Measurements from ENCODE around the gene ABCA3.

Gene ABCA3

GRCh38 chr16:2297506-2297860, 43.0 kb downstream of the ABCA3 start:
- no peak overlapping the region for H4K5ac ChIP-seq (ENCODE audit: low read length)
- H2AK5ac ChIP-seq (ENCODE audit: low read length), result no peak overlapping the region
- no peaks in the 10 kb centered on the region for H3K36me3 ChIP-seq (ENCODE audit: control insufficient read depth, insufficient read depth, low read length)
- no peak overlapping the region for H2BK5ac ChIP-seq (ENCODE audit: low read length)
- H3K27ac ChIP-seq (ENCODE audit: low read depth, low read length), result no peak overlapping the region
- H3K18ac ChIP-seq (ENCODE audit: low read length), result no peak overlapping the region
- H3K27me3 ChIP-seq (ENCODE audit: insufficient read depth, low read length, poor library complexity), result no peaks in the 10 kb centered on the region
- H2BK120ac ChIP-seq (ENCODE audit: low read depth, low read length), result no peak overlapping the region
- H4K8ac ChIP-seq (ENCODE audit: low read depth, low read length), result no peak overlapping the region
- H2BK15ac ChIP-seq (replicated peaks; ENCODE audit: low read depth), result no peak overlapping the region
- H3K4me2 ChIP-seq (ENCODE audit: low read length), result no peak overlapping the region
- H3K79me2 ChIP-seq (ENCODE audit: control insufficient read depth, insufficient read depth, low read length), result no peaks in the 10 kb centered on the region
- no CpG with 5 or more reads among the region's 22 CpGs for WGBS (ENCODE audit: extremely low coverage, insufficient coverage, low lambda C conversion rate)
- no peaks in the 10 kb centered on the region for H3K79me1 ChIP-seq (ENCODE audit: low read length)
- H3K4ac ChIP-seq (ENCODE audit: low read depth, low read length), result no peak overlapping the region
- no peak overlapping the region for H3K23ac ChIP-seq (ENCODE audit: low read length)
- H3K4me1 ChIP-seq (ENCODE audit: control insufficient read depth, low read depth, low read length), result no peaks in the 10 kb centered on the region
- H3K9ac ChIP-seq (ENCODE audit: low read length), result no peak overlapping the region
- DNase-seq, result no peak
- no peak overlapping the region for H3K56ac ChIP-seq (ENCODE audit: low read length)
- no peak overlapping the region for H3K4me3 ChIP-seq (ENCODE audit: low read length)

- no peak overlapping the region for H3K18ac ChIP-seq (ENCODE audit: low read length)
- H2BK120ac ChIP-seq (ENCODE audit: low read depth, low read length), result no peak overlapping the region
- H4K5ac ChIP-seq (ENCODE audit: low read length), result no peak overlapping the region
- H2BK5ac ChIP-seq (ENCODE audit: low read length), result no peak overlapping the region
- no peak overlapping the region for H3K4me3 ChIP-seq (ENCODE audit: low read length)
- H3K79me2 ChIP-seq (ENCODE audit: control insufficient read depth, insufficient read depth, low read length), result no peaks in the 10 kb centered on the region
- DNase-seq, result peak; percentile 65
- no peak overlapping the region for H3K23ac ChIP-seq (ENCODE audit: low read length)
- no peak overlapping the region for H3K27ac ChIP-seq (ENCODE audit: low read depth, low read length)
- H4K8ac ChIP-seq (ENCODE audit: low read depth, low read length), result no peak overlapping the region
- no peak overlapping the region for H3K56ac ChIP-seq (ENCODE audit: low read length)
- H3K9ac ChIP-seq (ENCODE audit: low read length), result no peak overlapping the region
- no peaks in the 10 kb centered on the region for H3K27me3 ChIP-seq (ENCODE audit: insufficient read depth, low read length, poor library complexity)
- no peak overlapping the region for H3K4me2 ChIP-seq (ENCODE audit: low read length)
- H2BK15ac ChIP-seq (replicated peaks; ENCODE audit: low read depth), result no peak overlapping the region
- H3K79me1 ChIP-seq (ENCODE audit: low read length), result no peaks in the 10 kb centered on the region
- H3K4me1 ChIP-seq (ENCODE audit: control insufficient read depth, low read depth, low read length), result no peaks in the 10 kb centered on the region
- H3K36me3 ChIP-seq (ENCODE audit: control insufficient read depth, insufficient read depth, low read length), result no peaks in the 10 kb centered on the region
- H3K4ac ChIP-seq (ENCODE audit: low read depth, low read length), result no peak overlapping the region
- no peak overlapping the region for H2AK5ac ChIP-seq (ENCODE audit: low read length)
- no CpG with 5 or more reads among the region's 23 CpGs for WGBS (ENCODE audit: extremely low coverage, insufficient coverage, low lambda C conversion rate)
These were observed 43.6 kb downstream of the ABCA3 start for GRCh38 chr16:2296661-2297505.

- Histone ChIP-seq H3K18ac (ENCODE audit: low read length) (no peak overlapping the region), H4K8ac (ENCODE audit: low read depth, low read length) (no peak overlapping the region), H2BK5ac (ENCODE audit: low read length) (no peak overlapping the region), H2AK5ac (ENCODE audit: low read length) (no peak overlapping the region), H2BK15ac (replicated peaks; ENCODE audit: low read depth) (no peak overlapping the region), H3K4me1 (ENCODE audit: control insufficient read depth, low read depth, low read length) (no peaks in the 10 kb centered on the region), H3K4ac (ENCODE audit: low read depth, low read length) (no peak overlapping the region), H3K4me3 (ENCODE audit: low read length) (no peak overlapping the region), H4K5ac (ENCODE audit: low read length) (no peak overlapping the region), H3K79me1 (ENCODE audit: low read length) (no peaks in the 10 kb centered on the region), H2BK120ac (ENCODE audit: low read depth, low read length) (no peak overlapping the region), H3K27ac (ENCODE audit: low read depth, low read length) (no peak overlapping the region), H3K79me2 (ENCODE audit: control insufficient read depth, insufficient read depth, low read length) (no peaks in the 10 kb centered on the region), H3K27me3 (ENCODE audit: insufficient read depth, low read length, poor library complexity) (no peaks in the 10 kb centered on the region), H3K9ac (ENCODE audit: low read length) (no peak overlapping the region), H3K4me2 (ENCODE audit: low read length) (no peak overlapping the region), H3K23ac (ENCODE audit: low read length) (no peak overlapping the region), H3K56ac (ENCODE audit: low read length) (no peak overlapping the region), H3K36me3 (ENCODE audit: control insufficient read depth, insufficient read depth, low read length) (no peaks in the 10 kb centered on the region)
- no CpG with 5 or more reads among the region's 21 CpGs for WGBS (ENCODE audit: extremely low coverage, insufficient coverage, low lambda C conversion rate)
- DNase-seq, result no peak
These were observed 45.3 kb downstream of the ABCA3 start for GRCh38 chr16:2295056-2295798.

- Histone ChIP-seq H2BK120ac (ENCODE audit: low read depth, low read length) (no peak overlapping the region), H3K23ac (ENCODE audit: low read length) (no peak overlapping the region), H3K4me1 (ENCODE audit: control insufficient read depth, low read depth, low read length) (no peaks in the 10 kb centered on the region), H2BK5ac (ENCODE audit: low read length) (no peak overlapping the region), H4K5ac (ENCODE audit: low read length) (no peak overlapping the region), H3K36me3 (ENCODE audit: control insufficient read depth, insufficient read depth, low read length) (no peaks in the 10 kb centered on the region), H3K56ac (ENCODE audit: low read length) (no peak overlapping the region), H4K8ac (ENCODE audit: low read depth, low read length) (no peak overlapping the region), H3K4ac (ENCODE audit: low read depth, low read length) (no peak overlapping the region), H2BK15ac (replicated peaks; ENCODE audit: low read depth) (no peak overlapping the region), H3K4me2 (ENCODE audit: low read length) (no peak overlapping the region), H3K4me3 (ENCODE audit: low read length) (no peak overlapping the region), H3K79me2 (ENCODE audit: control insufficient read depth, insufficient read depth, low read length) (no peaks in the 10 kb centered on the region), H3K18ac (ENCODE audit: low read length) (no peak overlapping the region), H3K27me3 (ENCODE audit: insufficient read depth, low read length, poor library complexity) (no peaks in the 10 kb centered on the region), H3K79me1 (ENCODE audit: low read length) (no peaks in the 10 kb centered on the region), H2AK5ac (ENCODE audit: low read length) (no peak overlapping the region), H3K27ac (ENCODE audit: low read depth, low read length) (no peak overlapping the region), H3K9ac (ENCODE audit: low read length) (no peak overlapping the region)
- DNase-seq, result no peak
- no CpG with 5 or more reads among the region's 9 CpGs for WGBS (ENCODE audit: extremely low coverage, insufficient coverage, low lambda C conversion rate)
These were observed 48.3 kb downstream of the ABCA3 start for GRCh38 chr16:2292221-2292620.

GRCh38 chr16:2289282-2289681, 51.2 kb downstream of the ABCA3 start:
- H3K27me3 ChIP-seq (ENCODE audit: insufficient read depth, low read length, poor library complexity), result no peaks in the 10 kb centered on the region
- H3K18ac ChIP-seq (ENCODE audit: low read length), result no peak overlapping the region
- no peaks in the 10 kb centered on the region for H3K4me1 ChIP-seq (ENCODE audit: control insufficient read depth, low read depth, low read length)
- no peak overlapping the region for H3K56ac ChIP-seq (ENCODE audit: low read length)
- no peak overlapping the region for H4K5ac ChIP-seq (ENCODE audit: low read length)
- H2BK15ac ChIP-seq (replicated peaks; ENCODE audit: low read depth), result no peak overlapping the region
- H2AK5ac ChIP-seq (ENCODE audit: low read length), result no peak overlapping the region
- H3K4me2 ChIP-seq (ENCODE audit: low read length), result no peak overlapping the region
- no peak overlapping the region for H2BK5ac ChIP-seq (ENCODE audit: low read length)
- H3K79me1 ChIP-seq (ENCODE audit: low read length), result no peaks in the 10 kb centered on the region
- H3K4ac ChIP-seq (ENCODE audit: low read depth, low read length), result no peak overlapping the region
- no peak overlapping the region for H2BK120ac ChIP-seq (ENCODE audit: low read depth, low read length)
- no peak overlapping the region for H3K9ac ChIP-seq (ENCODE audit: low read length)
- no CpG with 5 or more reads among the region's 23 CpGs for WGBS (ENCODE audit: extremely low coverage, insufficient coverage, low lambda C conversion rate)
- H3K36me3 ChIP-seq (ENCODE audit: control insufficient read depth, insufficient read depth, low read length), result no peaks in the 10 kb centered on the region
- H3K27ac ChIP-seq (ENCODE audit: low read depth, low read length), result no peak overlapping the region
- H3K23ac ChIP-seq (ENCODE audit: low read length), result no peak overlapping the region
- H4K8ac ChIP-seq (ENCODE audit: low read depth, low read length), result no peak overlapping the region
- H3K79me2 ChIP-seq (ENCODE audit: control insufficient read depth, insufficient read depth, low read length), result no peaks in the 10 kb centered on the region
- H3K4me3 ChIP-seq (ENCODE audit: low read length), result no peak overlapping the region
- DNase-seq, result no peak

Measured in mesendoderm (in vitro differentiated cells).